ENCODE results near the gene MRPL40.

Gene MRPL40

GRCh38 chr22:19463008-19463407, 30.7 kb downstream of the MRPL40 start:
- CTCF ChIA-PET, result no interaction called here
- TF ChIP-seq CTCF (conservative IDR thresholded peaks at IDR 0.05; ENCODE audit: low read depth), result no peak
- DNase-seq (ENCODE audit: low spot score), result no peak
- POLR2A ChIA-PET (ENCODE audit: low non-redundant PET), result no interaction called here
- H3K27ac ChIP-seq, result no peak overlapping the region

GRCh38 chr22:19463491-19464469, 31.4 kb downstream of the MRPL40 start:
- ChIA-PET POLR2A (ENCODE audit: low non-redundant PET) (no interaction called here), CTCF (no interaction called here)
- no peak for DNase-seq (ENCODE audit: low spot score)
- no peak for TF ChIP-seq CTCF (conservative IDR thresholded peaks at IDR 0.05; ENCODE audit: low read depth)
- no peak overlapping the region; the same call in 1 of the 2 replicates for H3K27ac ChIP-seq

GRCh38 chr22:19464546-19464945, 32.2 kb downstream of the MRPL40 start:
- DNase-seq (ENCODE audit: low spot score), result no peak
- H3K27ac ChIP-seq, result no peak overlapping the region
- ChIA-PET POLR2A (ENCODE audit: low non-redundant PET) (no interaction called here), CTCF (no interaction called here)
- TF ChIP-seq CTCF (conservative IDR thresholded peaks at IDR 0.05; ENCODE audit: low read depth), result no peak

GRCh38 chr22:19464975-19465374, 32.6 kb downstream of the MRPL40 start:
- POLR2A ChIA-PET (ENCODE audit: low non-redundant PET), result no interaction called here
- H3K27ac ChIP-seq, result no peak overlapping the region
- CTCF ChIA-PET, result no interaction called here
- no peak for DNase-seq (ENCODE audit: low spot score)
- TF ChIP-seq CTCF (conservative IDR thresholded peaks at IDR 0.05; ENCODE audit: low read depth), result no peak

- POLR2A ChIA-PET (ENCODE audit: low non-redundant PET), result no interaction called here
- DNase-seq (ENCODE audit: low spot score), result no peak
- TF ChIP-seq CTCF (conservative IDR thresholded peaks at IDR 0.05; ENCODE audit: low read depth), result no peak
- no peak overlapping the region for H3K27ac ChIP-seq
- CTCF ChIA-PET, result no interaction called here
Measured at GRCh38 chr22:19466126-19466716, 33.9 kb downstream of the MRPL40 start.

- ChIA-PET CTCF (interaction anchor here (0.6 kb wide), 1 partner anchor 163 kb away, joined by 4 read pairs; no protein-coding TSS in a partner anchor), POLR2A (ENCODE audit: low non-redundant PET) (no interaction called here)
- no peak for TF ChIP-seq CTCF (conservative IDR thresholded peaks at IDR 0.05; ENCODE audit: low read depth)
- DNase-seq (ENCODE audit: low spot score), result no peak
- H3K27ac ChIP-seq, result no peak overlapping the region
Measured at GRCh38 chr22:19466848-19467752, 34.8 kb downstream of the MRPL40 start.
